A549 treated with AZD2906 at 1 μM for 4 hours (cell line): ENCODE results near the gene NEU4. TPM values are rescaled to one million over a fixed set of nuclear protein-coding genes. Genes with fewer than 3 reads are reported as not detected.

Source experiments
- total RNA-seq: library from RNA; stranded (reverse); fragments of 200-300 nt; extraction: Qiagen RNA extraction; gene quantifications from 5 replicates; pipeline ENCODE4 v1.2.3, GENCODE V29; 2022

Gene NEU4, protein sequence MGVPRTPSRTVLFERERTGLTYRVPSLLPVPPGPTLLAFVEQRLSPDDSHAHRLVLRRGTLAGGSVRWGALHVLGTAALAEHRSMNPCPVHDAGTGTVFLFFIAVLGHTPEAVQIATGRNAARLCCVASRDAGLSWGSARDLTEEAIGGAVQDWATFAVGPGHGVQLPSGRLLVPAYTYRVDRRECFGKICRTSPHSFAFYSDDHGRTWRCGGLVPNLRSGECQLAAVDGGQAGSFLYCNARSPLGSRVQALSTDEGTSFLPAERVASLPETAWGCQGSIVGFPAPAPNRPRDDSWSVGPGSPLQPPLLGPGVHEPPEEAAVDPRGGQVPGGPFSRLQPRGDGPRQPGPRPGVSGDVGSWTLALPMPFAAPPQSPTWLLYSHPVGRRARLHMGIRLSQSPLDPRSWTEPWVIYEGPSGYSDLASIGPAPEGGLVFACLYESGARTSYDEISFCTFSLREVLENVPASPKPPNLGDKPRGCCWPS
- 0.13 to 0.40 TPM (median 0.21 TPM) in 5 replicates for total RNA-seq

DNA sequence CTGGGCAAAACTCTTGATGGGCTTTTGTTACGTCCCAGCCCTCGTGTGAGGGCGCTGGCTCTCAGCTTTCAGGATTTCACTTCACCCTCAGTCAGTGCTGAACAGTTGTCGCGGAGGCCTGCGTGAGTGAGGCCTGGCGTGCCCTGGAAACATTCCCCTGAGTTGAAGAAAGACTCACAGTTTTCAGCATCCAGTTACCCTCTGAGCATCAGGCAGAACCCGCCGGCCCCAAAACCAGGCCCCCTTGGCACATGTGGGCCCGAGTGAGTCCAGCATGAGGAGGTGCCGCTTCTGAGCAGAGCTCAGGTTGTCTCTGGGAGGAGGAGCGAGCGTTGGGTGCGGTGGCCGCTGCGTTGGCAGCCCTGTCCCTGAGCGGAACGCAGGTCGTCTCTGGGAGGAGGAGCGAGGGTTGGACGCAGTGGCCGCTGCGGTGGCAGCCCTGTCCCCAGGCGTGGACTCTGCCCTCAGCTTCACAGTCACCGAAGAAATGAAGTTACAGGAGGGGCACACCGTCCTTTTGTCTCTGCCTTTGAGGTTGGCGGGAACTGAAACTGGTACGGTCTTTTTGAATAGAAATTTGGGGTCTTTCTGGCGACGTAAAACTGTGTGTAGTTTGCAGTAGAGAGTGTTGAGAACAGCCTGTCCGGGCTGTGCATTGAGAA, at the start of gene NEU4:
Gene NEU4 (plus strand): TSS at position 473 of the 662 bp plus-strand sequence. CDS start 5,292 bp downstream, outside the sequence.

DNA sequence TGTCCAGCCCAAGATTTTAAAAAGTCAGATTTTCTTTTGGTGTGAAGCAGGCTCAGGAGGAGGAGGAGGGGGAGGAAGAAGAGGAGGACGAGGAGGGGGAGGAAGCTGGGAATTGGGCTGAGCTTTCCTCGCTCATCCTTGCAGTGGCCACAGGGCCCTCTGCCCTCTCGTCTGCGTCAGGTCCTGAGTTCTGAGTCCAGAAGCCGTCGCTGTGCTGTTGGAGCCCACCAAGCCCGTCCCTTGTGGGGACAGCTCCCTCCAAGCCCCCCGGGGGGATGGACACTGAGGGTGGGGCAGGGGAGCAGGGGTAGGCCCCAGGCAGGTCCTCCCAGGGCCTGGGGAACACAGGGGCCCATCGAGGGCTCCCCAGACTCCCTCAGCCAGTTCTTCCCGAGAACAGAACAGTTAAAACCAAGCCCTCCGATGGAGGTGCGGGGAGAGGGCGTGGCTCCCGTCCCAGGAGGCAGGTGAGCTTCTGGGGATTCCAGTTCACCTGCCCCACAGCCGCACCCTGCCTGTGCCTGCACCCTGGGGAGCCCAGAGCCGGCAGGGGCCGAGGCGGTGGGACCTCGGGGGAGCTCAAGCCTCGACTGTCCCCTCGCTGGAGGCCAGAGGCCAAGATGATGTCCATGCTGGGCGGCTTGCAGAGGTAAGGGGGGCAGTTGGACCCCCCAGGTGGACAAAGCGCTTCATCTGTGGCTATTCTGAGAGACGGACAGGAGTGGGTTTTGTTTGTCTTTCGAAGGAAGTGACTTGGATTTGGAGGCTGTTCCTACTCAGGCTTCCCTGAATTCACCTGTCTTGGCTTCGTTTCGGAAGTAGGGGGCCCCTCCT, 32.4 kb upstream of the NEU4 start, which contains the start of gene GAL3ST2:
Gene GAL3ST2 (plus strand): TSS at position 487 of the 834 bp plus-strand sequence. CDS start 134 bp downstream, at position 621.

DNA sequence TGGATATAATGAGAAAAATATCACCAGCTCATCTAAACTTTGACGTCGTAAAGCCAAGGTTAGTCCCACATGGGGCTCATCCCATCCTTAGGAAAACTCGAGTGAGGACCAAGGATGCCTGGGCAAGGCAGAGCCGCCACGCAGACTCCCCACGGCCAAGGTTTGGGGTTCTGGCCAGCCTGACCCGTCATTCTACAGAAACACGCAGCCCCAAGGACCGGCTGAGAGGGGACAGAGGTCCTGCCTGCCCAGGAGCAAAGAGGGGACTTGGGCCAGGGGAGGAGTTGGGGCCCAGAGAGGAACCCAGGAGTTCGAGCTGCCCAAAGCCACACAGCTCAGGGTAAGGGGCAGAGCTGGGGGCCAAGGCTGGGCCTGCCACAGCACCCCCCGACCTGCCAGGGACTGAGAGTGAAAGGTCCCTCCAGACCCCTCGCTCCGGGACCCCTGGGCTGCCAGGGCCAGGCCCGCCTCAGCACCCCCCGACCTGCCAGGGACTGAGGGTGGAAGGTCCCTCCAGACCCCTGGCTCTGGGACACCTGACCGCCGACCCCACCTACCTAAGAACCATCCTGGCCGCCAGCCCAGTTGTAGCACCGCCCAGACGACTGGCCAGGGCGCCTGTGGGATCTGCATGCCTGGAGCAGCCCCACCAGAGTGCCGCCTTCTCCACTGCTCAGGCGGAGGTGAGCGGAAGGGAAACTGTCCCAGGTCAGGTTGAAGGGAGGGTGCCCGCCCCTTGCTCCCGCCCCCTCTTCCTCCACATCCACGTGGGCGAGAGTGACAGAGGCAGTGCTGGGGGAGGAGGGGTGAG, 49.4 kb downstream of the NEU4 start, which contains the start of gene PDCD1:
Gene PDCD1 (minus strand): TSS at position 689 of the 811 bp plus-strand sequence. CDS start 56 bp downstream, at position 633.

Other genes with a start within 250 kb of the NEU4 start
- 60.4 to 82.6 TPM (median 76.5 TPM) in 5 replicates for gene THAP4, start 172.0 kb upstream of the NEU4 start, total RNA-seq
- 47.1 to 71.6 TPM (median 48.4 TPM) in 5 replicates for gene ATG4B, start 171.5 kb upstream of the NEU4 start, total RNA-seq
- gene DTYMK, start 122.4 kb upstream of the NEU4 start, total RNA-seq, result 120 to 156 TPM (median 134 TPM) in 5 replicates
- 18.8 to 25.8 TPM (median 21.4 TPM) in 5 replicates for gene ING5, start 107.2 kb upstream of the NEU4 start, total RNA-seq
- gene D2HGDH, start 74.6 kb upstream of the NEU4 start, total RNA-seq, result 6.0 to 10.3 TPM (median 9.1 TPM) in 5 replicates
- 0.11 to 0.37 TPM (median 0.25 TPM) in 5 replicates for gene GAL3ST2, start 32.4 kb upstream of the NEU4 start, total RNA-seq
- gene PDCD1, start 49.7 kb downstream of the NEU4 start, total RNA-seq, result 0.02 TPM in 1 of 5 replicates, not detected in the others
- not detected in 5 replicates for gene RTP5, start 60.5 kb downstream of the NEU4 start, total RNA-seq